H1 (cell line): Measurements from ENCODE around the gene OR5H15. TPM values are rescaled to one million over a fixed set of nuclear protein-coding genes. Genes with fewer than 3 reads are reported as not detected.

Experiments
- polyA plus RNA-seq, 7 experiments: library from polyadenylated mRNA; depleted of rRNA in 3 of 7; stranded (reverse) in 5 of 7; unstranded in 2 of 7; fragments of >200 nt in 5 of 7; fragments of 200-250 nt in 2 of 7; gene quantifications; 1 replicate in 5 of 7; 2 replicates in 1 of 7; 4 replicates in 1 of 7; pipeline versions ENCODE4 v1.2.1 to v1.2.3, GENCODE V29; 2011 to 2013; ENCODE audit warnings: missing spikeins in 2 of 7, mixed read lengths in 2 of 7
- total RNA-seq: library from RNA; stranded (reverse); fragmentation: NEBNext Ultra II Directional; extraction: Animal tissue kit (Norgen Biotek cat#: 25700); gene quantifications from 2 replicates; pipeline ENCODE4 v1.2.1, GENCODE V29; 2021
- TF ChIP-seq, protein P1 (sequence below): fragments of 300-600 bp; sonication (generic); IDR thresholded peaks from 2 replicates; pipeline ENCODE4 v1.7.1; 2012; ENCODE audit warnings: low read length, moderate library complexity, mild to moderate bottlenecking, inconsistent platforms; ENCODE audit not compliant: insufficient replicate concordance

The OR5H15 gene
- total and polyA plus RNA-seq, 2 of the 8 experiments (the other 6 are each of a cell fraction or from before 2014, with no cell fraction given): not detected

DNA sequence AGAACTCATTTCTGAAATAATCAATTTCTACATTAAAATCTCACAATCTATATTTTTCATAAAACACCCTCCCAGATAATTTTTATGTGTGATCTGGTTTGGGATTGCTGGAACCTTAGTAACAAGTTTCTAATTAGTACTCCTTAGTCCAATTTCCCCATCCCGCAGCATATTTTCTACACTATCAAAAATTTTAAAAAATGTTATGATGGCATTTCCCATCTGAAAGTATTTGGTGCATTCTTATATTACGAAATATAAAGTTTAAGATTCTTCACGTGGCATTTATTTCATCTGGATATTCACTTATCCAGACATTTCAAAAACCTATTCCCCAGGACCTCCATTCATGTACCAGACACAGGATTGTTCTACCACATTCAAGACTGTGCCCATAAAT is 17.7 kb upstream of the OR5H15 start (continued):
- TF ChIP-seq, protein P1, sequence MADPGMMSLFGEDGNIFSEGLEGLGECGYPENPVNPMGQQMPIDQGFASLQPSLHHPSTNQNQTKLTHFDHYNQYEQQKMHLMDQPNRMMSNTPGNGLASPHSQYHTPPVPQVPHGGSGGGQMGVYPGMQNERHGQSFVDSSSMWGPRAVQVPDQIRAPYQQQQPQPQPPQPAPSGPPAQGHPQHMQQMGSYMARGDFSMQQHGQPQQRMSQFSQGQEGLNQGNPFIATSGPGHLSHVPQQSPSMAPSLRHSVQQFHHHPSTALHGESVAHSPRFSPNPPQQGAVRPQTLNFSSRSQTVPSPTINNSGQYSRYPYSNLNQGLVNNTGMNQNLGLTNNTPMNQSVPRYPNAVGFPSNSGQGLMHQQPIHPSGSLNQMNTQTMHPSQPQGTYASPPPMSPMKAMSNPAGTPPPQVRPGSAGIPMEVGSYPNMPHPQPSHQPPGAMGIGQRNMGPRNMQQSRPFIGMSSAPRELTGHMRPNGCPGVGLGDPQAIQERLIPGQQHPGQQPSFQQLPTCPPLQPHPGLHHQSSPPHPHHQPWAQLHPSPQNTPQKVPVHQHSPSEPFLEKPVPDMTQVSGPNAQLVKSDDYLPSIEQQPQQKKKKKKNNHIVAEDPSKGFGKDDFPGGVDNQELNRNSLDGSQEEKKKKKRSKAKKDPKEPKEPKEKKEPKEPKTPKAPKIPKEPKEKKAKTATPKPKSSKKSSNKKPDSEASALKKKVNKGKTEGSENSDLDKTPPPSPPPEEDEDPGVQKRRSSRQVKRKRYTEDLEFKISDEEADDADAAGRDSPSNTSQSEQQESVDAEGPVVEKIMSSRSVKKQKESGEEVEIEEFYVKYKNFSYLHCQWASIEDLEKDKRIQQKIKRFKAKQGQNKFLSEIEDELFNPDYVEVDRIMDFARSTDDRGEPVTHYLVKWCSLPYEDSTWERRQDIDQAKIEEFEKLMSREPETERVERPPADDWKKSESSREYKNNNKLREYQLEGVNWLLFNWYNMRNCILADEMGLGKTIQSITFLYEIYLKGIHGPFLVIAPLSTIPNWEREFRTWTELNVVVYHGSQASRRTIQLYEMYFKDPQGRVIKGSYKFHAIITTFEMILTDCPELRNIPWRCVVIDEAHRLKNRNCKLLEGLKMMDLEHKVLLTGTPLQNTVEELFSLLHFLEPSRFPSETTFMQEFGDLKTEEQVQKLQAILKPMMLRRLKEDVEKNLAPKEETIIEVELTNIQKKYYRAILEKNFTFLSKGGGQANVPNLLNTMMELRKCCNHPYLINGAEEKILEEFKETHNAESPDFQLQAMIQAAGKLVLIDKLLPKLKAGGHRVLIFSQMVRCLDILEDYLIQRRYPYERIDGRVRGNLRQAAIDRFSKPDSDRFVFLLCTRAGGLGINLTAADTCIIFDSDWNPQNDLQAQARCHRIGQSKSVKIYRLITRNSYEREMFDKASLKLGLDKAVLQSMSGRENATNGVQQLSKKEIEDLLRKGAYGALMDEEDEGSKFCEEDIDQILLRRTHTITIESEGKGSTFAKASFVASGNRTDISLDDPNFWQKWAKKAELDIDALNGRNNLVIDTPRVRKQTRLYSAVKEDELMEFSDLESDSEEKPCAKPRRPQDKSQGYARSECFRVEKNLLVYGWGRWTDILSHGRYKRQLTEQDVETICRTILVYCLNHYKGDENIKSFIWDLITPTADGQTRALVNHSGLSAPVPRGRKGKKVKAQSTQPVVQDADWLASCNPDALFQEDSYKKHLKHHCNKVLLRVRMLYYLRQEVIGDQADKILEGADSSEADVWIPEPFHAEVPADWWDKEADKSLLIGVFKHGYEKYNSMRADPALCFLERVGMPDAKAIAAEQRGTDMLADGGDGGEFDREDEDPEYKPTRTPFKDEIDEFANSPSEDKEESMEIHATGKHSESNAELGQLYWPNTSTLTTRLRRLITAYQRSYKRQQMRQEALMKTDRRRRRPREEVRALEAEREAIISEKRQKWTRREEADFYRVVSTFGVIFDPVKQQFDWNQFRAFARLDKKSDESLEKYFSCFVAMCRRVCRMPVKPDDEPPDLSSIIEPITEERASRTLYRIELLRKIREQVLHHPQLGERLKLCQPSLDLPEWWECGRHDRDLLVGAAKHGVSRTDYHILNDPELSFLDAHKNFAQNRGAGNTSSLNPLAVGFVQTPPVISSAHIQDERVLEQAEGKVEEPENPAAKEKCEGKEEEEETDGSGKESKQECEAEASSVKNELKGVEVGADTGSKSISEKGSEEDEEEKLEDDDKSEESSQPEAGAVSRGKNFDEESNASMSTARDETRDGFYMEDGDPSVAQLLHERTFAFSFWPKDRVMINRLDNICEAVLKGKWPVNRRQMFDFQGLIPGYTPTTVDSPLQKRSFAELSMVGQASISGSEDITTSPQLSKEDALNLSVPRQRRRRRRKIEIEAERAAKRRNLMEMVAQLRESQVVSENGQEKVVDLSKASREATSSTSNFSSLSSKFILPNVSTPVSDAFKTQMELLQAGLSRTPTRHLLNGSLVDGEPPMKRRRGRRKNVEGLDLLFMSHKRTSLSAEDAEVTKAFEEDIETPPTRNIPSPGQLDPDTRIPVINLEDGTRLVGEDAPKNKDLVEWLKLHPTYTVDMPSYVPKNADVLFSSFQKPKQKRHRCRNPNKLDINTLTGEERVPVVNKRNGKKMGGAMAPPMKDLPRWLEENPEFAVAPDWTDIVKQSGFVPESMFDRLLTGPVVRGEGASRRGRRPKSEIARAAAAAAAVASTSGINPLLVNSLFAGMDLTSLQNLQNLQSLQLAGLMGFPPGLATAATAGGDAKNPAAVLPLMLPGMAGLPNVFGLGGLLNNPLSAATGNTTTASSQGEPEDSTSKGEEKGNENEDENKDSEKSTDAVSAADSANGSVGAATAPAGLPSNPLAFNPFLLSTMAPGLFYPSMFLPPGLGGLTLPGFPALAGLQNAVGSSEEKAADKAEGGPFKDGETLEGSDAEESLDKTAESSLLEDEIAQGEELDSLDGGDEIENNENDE: no peak
- TF ChIP-seq, all 59 proteins: peak for 0
